ENCODE data around the gene OSBPL9.
A peak's percentile ranks its signal among the peaks of the same experiment; 100 is the strongest.
"Not testable (repeated sequence)": the region's sequence is repeated elsewhere in the genome, so short reads cannot be mapped to it uniquely, and the experiment has no call there.

Gene OSBPL9

GRCh38 chr1:51715369-51715768, 98.5 kb downstream of the OSBPL9 start:
- no peak for DNase-seq

GRCh38 chr1:51716746-51717145, 99.9 kb downstream of the OSBPL9 start:
- no peak for DNase-seq

- no peak for DNase-seq
These were observed 101.0 kb downstream of the OSBPL9 start for GRCh38 chr1:51717842-51718241.

GRCh38 chr1:51719146-51719545, 102.3 kb downstream of the OSBPL9 start:
- DNase-seq = no peak

- no peak for DNase-seq
These were observed 107.9 kb downstream of the OSBPL9 start for GRCh38 chr1:51724797-51725196.

- no peak for DNase-seq
These were observed 109.2 kb downstream of the OSBPL9 start for GRCh38 chr1:51726051-51726450.

GRCh38 chr1:51726544-51727225, 109.8 kb downstream of the OSBPL9 start:
- no peak for DNase-seq

- no peak for DNase-seq
These were observed 110.5 kb downstream of the OSBPL9 start for GRCh38 chr1:51727366-51727765.

DNA sequence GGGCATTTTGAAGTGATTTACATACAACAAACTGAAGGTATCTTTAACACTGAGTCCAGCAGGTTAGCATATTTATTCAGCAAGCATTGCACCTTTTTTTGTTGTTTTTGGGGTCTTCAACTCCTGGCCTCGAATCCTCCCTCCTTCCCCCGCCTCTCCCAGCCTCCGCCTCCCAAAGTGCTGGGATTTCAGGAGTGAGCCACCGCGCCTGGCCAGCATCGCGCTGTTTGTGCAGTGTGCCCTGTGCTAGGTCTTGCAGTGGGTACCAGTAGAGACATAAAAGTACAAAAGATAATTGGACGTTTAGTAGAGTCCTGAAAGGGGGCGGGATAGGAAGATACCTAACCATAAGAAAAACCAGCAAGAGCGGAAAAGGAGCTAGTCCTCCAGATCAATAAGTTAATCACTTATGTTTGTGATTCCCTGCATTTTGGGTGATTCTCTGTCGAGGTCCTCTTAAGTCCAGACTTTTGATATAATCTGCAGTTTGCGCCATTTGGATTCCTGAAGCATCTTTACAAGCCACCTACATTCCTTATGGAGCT, 111.8 kb downstream of the OSBPL9 start:
- peak; percentile 31 for DNase-seq

GRCh38 chr1:51729156-51729823, 112.4 kb downstream of the OSBPL9 start:
- DNase-seq = peak; percentile 95

DNA sequence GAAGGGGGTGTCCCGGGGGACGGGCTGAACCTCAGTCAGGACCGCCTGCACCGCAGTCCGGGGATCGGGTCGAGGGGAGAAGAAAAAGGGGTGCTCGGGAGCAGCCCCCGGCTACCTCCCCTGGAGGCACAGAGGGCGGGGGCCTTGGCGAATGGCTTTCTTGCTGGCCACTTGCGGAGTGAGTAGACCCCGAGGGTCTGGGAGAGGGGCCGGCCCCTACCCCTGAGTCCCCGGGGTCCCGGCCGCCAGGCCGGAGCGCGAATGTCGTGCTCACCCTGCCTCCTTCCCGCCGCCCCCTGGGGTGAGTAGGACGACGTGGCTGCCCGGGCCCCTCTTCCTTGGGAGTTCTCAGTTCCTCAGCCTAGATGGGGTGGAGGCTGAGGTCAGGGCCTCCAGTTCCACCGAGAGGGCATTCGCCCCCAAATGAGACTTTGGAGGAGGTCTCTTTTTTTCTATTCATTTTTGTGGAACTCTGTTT, 113.0 kb downstream of the OSBPL9 start:
- DNase-seq = peak; percentile 75

DNA sequence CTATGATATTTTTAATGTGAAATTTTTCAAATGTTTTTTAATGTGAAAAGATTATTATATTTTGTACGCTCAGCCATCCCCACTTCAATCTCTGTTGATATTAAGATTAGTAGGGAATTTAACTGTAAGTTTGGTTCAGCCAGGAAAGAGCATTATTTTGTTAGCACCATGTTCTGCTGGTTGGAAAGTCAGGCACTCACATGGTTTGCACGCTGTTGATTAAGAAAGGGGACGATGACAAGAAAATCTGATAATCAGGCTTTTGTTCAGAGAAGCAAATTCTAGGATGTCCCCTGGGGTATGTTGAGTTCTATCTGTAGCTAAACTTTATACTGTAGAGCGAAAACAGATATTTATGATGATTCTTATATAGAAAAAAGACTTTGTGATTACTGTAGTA, 115.1 kb downstream of the OSBPL9 start:
- DNase-seq = no peak

GRCh38 chr1:51732701-51733425, 116.0 kb downstream of the OSBPL9 start:
- no peak for DNase-seq

DNA sequence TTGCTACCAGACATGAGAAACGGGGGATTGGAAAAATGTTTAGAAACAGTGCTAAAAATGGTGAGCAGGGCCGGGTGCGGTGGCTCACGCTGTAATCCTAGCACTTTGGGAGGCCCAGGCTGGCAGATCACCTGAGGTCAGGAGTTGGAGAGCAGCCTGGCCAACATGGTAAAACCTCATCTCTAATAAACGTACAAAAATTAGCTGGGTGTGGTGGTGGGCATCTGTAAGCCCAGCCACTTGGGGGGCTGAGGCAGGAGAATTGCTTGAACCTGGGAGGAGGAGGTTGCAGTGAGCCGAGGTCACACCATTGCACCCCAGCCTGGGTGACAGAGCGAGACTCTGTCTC, 116.5 kb downstream of the OSBPL9 start:
- not testable (repeated sequence) for DNase-seq

GRCh38 chr1:51733793-51734522, 117.1 kb downstream of the OSBPL9 start:
- peak; percentile 52 for DNase-seq

- DNase-seq = no peak
These were observed 118.2 kb downstream of the OSBPL9 start for GRCh38 chr1:51734896-51735745.

GRCh38 chr1:51735746-51736254, 118.9 kb downstream of the OSBPL9 start:
- DNase-seq = no peak

GRCh38 chr1:51736702-51737101, 119.8 kb downstream of the OSBPL9 start:
- peak; percentile 34 for DNase-seq

DNA sequence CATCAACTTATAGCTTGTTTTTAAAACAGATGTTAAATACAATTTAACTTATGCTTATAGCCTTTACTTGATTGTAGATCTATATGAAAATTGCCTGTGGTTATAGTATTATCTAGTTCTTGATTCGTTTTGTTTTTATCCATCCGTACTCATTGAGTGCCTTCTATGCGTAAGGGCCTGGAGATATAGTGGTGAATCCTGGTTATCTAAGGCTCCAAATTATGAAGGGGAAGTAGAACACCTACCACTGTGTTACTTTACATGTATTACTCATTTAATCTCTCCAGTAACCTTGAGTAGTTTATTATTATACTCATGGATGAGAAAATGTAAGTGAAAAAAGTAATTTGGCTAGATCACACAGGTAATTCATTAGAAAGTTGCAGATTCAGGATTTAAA, 121.8 kb downstream of the OSBPL9 start:
- DNase-seq = no peak

DNA sequence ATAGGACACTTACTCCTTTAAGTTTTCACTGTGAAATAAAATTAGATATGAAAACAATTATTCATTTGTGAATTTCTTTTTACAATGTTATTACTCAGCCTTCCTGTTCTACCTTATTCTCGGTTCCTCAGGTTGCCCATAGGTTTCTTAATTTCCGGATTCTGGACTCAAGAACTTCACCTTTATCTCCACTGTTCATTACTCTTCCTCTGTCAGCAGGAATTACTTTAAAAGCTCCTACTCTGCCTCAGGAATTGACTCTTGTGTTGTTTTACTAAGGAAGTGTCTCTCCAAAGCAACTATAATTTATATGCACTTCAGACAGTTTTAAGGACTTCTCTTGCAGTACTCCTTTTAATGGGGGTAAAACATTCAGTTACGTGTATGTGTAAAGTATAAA, 123.8 kb downstream of the OSBPL9 start:
- no peak for DNase-seq

DNA sequence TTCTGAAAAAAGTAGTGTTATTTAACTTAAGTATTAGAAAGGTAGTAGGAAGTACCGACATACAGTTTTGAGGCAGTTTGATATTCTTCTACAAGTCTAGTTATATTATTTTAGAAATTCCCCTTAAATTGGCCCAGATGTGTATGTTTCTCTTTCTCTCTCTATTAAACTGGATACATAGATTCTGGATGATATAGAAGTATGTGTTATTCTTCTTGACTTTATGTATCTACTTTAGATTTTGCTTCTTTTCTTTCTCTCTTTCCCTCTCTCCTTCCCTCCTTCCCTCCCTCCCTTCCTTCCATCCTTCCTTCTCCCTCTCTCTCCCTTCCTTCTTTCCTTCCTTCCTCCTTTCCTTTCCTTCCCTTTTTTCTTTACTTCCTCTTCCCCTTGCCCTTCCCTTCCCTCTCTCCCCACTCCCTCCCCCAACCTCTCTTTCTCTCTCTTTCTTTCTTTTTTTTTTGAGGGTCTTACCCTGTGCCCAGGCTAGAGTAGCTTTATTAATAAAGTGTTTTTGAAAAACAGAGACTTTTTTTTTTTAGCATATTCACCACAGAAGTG, 124.3 kb downstream of the OSBPL9 start:
- no peak for DNase-seq
